ENCODE data around the gene SMIM7. TPM values are rescaled to one million over a fixed set of nuclear protein-coding genes. Genes with fewer than 3 reads are reported as not detected.

SMIM7 gene
- polyA plus RNA-seq, 4 donors, result 59.9 to 95.7 (median 75.8) TPM

GRCh38 chr19:16605553-16605994 lies 54.4 kb downstream of the SMIM7 start:
- Histone ChIP-seq H3K36me3 (ENCODE audit: control insufficient read depth in 3 of 3, insufficient read depth in 2 of 3, low read depth in 1 of 3, low read length in 3 of 3) (peaks cover 0 to 33% (median 0%) of the 10 kb centered on the region in 3 donors), H3K4me3 (ENCODE audit: low read depth in 1 of 3, low read length in 3 of 3) (no peak overlapping the region), H3K4me1 (ENCODE audit: control insufficient read depth in 3 of 3, insufficient read depth in 2 of 3, low read depth in 1 of 3, low read length in 2 of 3) (no peaks in the 10 kb centered on the region), H3K27me3 (ENCODE audit: control insufficient read depth in 3 of 3, insufficient read depth in 3 of 3, low read length in 3 of 3) (no peaks in the 10 kb centered on the region), H3K9me3 (ENCODE audit: control insufficient read depth in 2 of 2, insufficient read depth in 1 of 2, low read depth in 1 of 2, low read length in 1 of 2) (no peaks in the 10 kb centered on the region), H3K27ac (ENCODE audit: low read depth in 1 of 3, low read length in 2 of 3) (peak overlapping the region in 1 of 3 donors; percentile 29)
- FAIRE-seq, result no peak
- DNase-seq, result no peak
- WGBS, 3 donors, result 62 to 75% (median 64%) methylated on average over 8 of the region's 8 CpGs

GRCh38 chr19:16605115-16605514 lies 54.8 kb downstream of the SMIM7 start:
- no peaks in the 10 kb centered on the region for H3K9me3 ChIP-seq (ENCODE audit: control insufficient read depth in 2 of 2, insufficient read depth in 1 of 2, low read depth in 1 of 2, low read length in 1 of 2)
- H3K27me3 ChIP-seq (ENCODE audit: control insufficient read depth in 3 of 3, insufficient read depth in 3 of 3, low read length in 3 of 3), result no peaks in the 10 kb centered on the region
- H3K36me3 ChIP-seq (ENCODE audit: control insufficient read depth in 3 of 3, insufficient read depth in 2 of 3, low read depth in 1 of 3, low read length in 3 of 3), result peaks cover 0 to 33% (median 0%) of the 10 kb centered on the region in 3 donors
- H3K27ac ChIP-seq (ENCODE audit: low read depth in 1 of 3, low read length in 2 of 3), result no peak overlapping the region
- FAIRE-seq, result no peak
- no peak overlapping the region for H3K4me3 ChIP-seq (ENCODE audit: low read depth in 1 of 3, low read length in 3 of 3)
- DNase-seq, result no peak
- H3K4me1 ChIP-seq (ENCODE audit: control insufficient read depth in 3 of 3, insufficient read depth in 2 of 3, low read depth in 1 of 3, low read length in 2 of 3), result no peaks in the 10 kb centered on the region
- 84 to 92% (median 86%) methylated on average over 3 of the region's 3 CpGs for WGBS, 3 donors

GRCh38 chr19:16604615-16605014 lies 55.3 kb downstream of the SMIM7 start:
- no peak overlapping the region for H3K27ac ChIP-seq (ENCODE audit: low read depth in 1 of 3, low read length in 2 of 3)
- no peaks in the 10 kb centered on the region for H3K4me1 ChIP-seq (ENCODE audit: control insufficient read depth in 3 of 3, insufficient read depth in 2 of 3, low read depth in 1 of 3, low read length in 2 of 3)
- DNase-seq (no peak), FAIRE-seq (no peak)
- H3K4me3 ChIP-seq (ENCODE audit: low read depth in 1 of 3, low read length in 3 of 3), result no peak overlapping the region
- no peaks in the 10 kb centered on the region for H3K9me3 ChIP-seq (ENCODE audit: control insufficient read depth in 2 of 2, insufficient read depth in 1 of 2, low read depth in 1 of 2, low read length in 1 of 2)
- H3K27me3 ChIP-seq (ENCODE audit: control insufficient read depth in 3 of 3, insufficient read depth in 3 of 3, low read length in 3 of 3), result no peaks in the 10 kb centered on the region
- 91 to 98% (median 96%) methylated on average over 6 of the region's 6 CpGs for WGBS, 3 donors
- peaks cover 0 to 33% (median 0%) of the 10 kb centered on the region in 3 donors for H3K36me3 ChIP-seq (ENCODE audit: control insufficient read depth in 3 of 3, insufficient read depth in 2 of 3, low read depth in 1 of 3, low read length in 3 of 3)

- Histone ChIP-seq H3K4me3 (ENCODE audit: low read depth in 1 of 3, low read length in 3 of 3) (no peak overlapping the region), H3K27me3 (ENCODE audit: control insufficient read depth in 3 of 3, insufficient read depth in 3 of 3, low read length in 3 of 3) (no peaks in the 10 kb centered on the region), H3K36me3 (ENCODE audit: control insufficient read depth in 3 of 3, insufficient read depth in 2 of 3, low read depth in 1 of 3, low read length in 3 of 3) (peaks cover 0 to 34% (median 0%) of the 10 kb centered on the region in 3 donors), H3K27ac (ENCODE audit: low read depth in 1 of 3, low read length in 2 of 3) (no peak overlapping the region), H3K4me1 (ENCODE audit: control insufficient read depth in 3 of 3, insufficient read depth in 2 of 3, low read depth in 1 of 3, low read length in 2 of 3) (no peaks in the 10 kb centered on the region), H3K9me3 (ENCODE audit: control insufficient read depth in 2 of 2, insufficient read depth in 1 of 2, low read depth in 1 of 2, low read length in 1 of 2) (no peaks in the 10 kb centered on the region)
- DNase-seq (no peak), FAIRE-seq (no peak)
- WGBS, 3 donors, result 52 to 65% (median 53%) methylated on average over 3 of the region's 3 CpGs
Measured at GRCh38 chr19:16603090-16603489, 56.9 kb downstream of the SMIM7 start.

- 89 to 92% (median 90%) methylated on average over 20 of the region's 20 CpGs for WGBS, 3 donors
- H3K4me3 ChIP-seq (ENCODE audit: low read depth in 1 of 3, low read length in 3 of 3), result no peak overlapping the region
Measured at GRCh38 chr19:16601378-16602052, 58.4 kb downstream of the SMIM7 start.

GRCh38 chr19:16600824-16601223 lies 59.1 kb downstream of the SMIM7 start:
- H3K9me3 ChIP-seq (ENCODE audit: control insufficient read depth in 2 of 2, insufficient read depth in 1 of 2, low read depth in 1 of 2, low read length in 1 of 2), result no peaks in the 10 kb centered on the region
- FAIRE-seq, result no peak
- DNase-seq, result no peak

More at GRCh38 chr19:16601378-16602052, 58.4 kb downstream of the SMIM7 start:
- DNase-seq (no peak), FAIRE-seq (no peak)
- Histone ChIP-seq H3K36me3 (ENCODE audit: control insufficient read depth in 3 of 3, insufficient read depth in 2 of 3, low read depth in 1 of 3, low read length in 3 of 3) (peaks cover 0 to 33% (median 0%) of the 10 kb centered on the region in 3 donors), H3K4me1 (ENCODE audit: control insufficient read depth in 3 of 3, insufficient read depth in 2 of 3, low read depth in 1 of 3, low read length in 2 of 3) (no peaks in the 10 kb centered on the region), H3K9me3 (ENCODE audit: control insufficient read depth in 2 of 2, insufficient read depth in 1 of 2, low read depth in 1 of 2, low read length in 1 of 2) (no peaks in the 10 kb centered on the region), H3K27me3 (ENCODE audit: control insufficient read depth in 3 of 3, insufficient read depth in 3 of 3, low read length in 3 of 3) (no peaks in the 10 kb centered on the region), H3K27ac (ENCODE audit: low read depth in 1 of 3, low read length in 2 of 3) (no peak overlapping the region)

GRCh38 chr19:16599655-16600346 lies 60.1 kb downstream of the SMIM7 start:
- 84 to 86% (median 84%) methylated on average over 5 to 6 of the region's 6 CpGs for WGBS, 3 donors
- Histone ChIP-seq H3K4me3 (ENCODE audit: low read depth in 1 of 3, low read length in 3 of 3) (no peak overlapping the region), H3K36me3 (ENCODE audit: control insufficient read depth in 3 of 3, insufficient read depth in 2 of 3, low read depth in 1 of 3, low read length in 3 of 3) (peaks cover 0 to 29% (median 0%) of the 10 kb centered on the region in 3 donors), H3K27ac (ENCODE audit: low read depth in 1 of 3, low read length in 2 of 3) (no peak overlapping the region), H3K9me3 (ENCODE audit: control insufficient read depth in 2 of 2, insufficient read depth in 1 of 2, low read depth in 1 of 2, low read length in 1 of 2) (no peaks in the 10 kb centered on the region), H3K4me1 (ENCODE audit: control insufficient read depth in 3 of 3, insufficient read depth in 2 of 3, low read depth in 1 of 3, low read length in 2 of 3) (no peaks in the 10 kb centered on the region), H3K27me3 (ENCODE audit: control insufficient read depth in 3 of 3, insufficient read depth in 3 of 3, low read length in 3 of 3) (no peaks in the 10 kb centered on the region)
- FAIRE-seq (no peak), DNase-seq (no peak)

More at GRCh38 chr19:16600824-16601223, 59.1 kb downstream of the SMIM7 start:
- no peaks in the 10 kb centered on the region for H3K27me3 ChIP-seq (ENCODE audit: control insufficient read depth in 3 of 3, insufficient read depth in 3 of 3, low read length in 3 of 3)
- H3K36me3 ChIP-seq (ENCODE audit: control insufficient read depth in 3 of 3, insufficient read depth in 2 of 3, low read depth in 1 of 3, low read length in 3 of 3), result peaks cover 0 to 30% (median 0%) of the 10 kb centered on the region in 3 donors
- H3K4me1 ChIP-seq (ENCODE audit: control insufficient read depth in 3 of 3, insufficient read depth in 2 of 3, low read depth in 1 of 3, low read length in 2 of 3), result no peaks in the 10 kb centered on the region
- no peak overlapping the region for H3K27ac ChIP-seq (ENCODE audit: low read depth in 1 of 3, low read length in 2 of 3)
- no peak overlapping the region for H3K4me3 ChIP-seq (ENCODE audit: low read depth in 1 of 3, low read length in 3 of 3)
- WGBS, 3 donors, result 88 to 94% (median 90%) methylated on average over 5 of the region's 5 CpGs

GRCh38 chr19:16598848-16599247 lies 61.1 kb downstream of the SMIM7 start:
- FAIRE-seq, result no peak
- H3K4me3 ChIP-seq (ENCODE audit: low read depth in 1 of 3, low read length in 3 of 3), result no peak overlapping the region
- no peak for DNase-seq
- H3K27ac ChIP-seq (ENCODE audit: low read depth in 1 of 3, low read length in 2 of 3), result no peak overlapping the region
- peaks cover 0 to 26% (median 0%) of the 10 kb centered on the region in 3 donors for H3K36me3 ChIP-seq (ENCODE audit: control insufficient read depth in 3 of 3, insufficient read depth in 2 of 3, low read depth in 1 of 3, low read length in 3 of 3)
- no peaks in the 10 kb centered on the region for H3K27me3 ChIP-seq (ENCODE audit: control insufficient read depth in 3 of 3, insufficient read depth in 3 of 3, low read length in 3 of 3)
- H3K4me1 ChIP-seq (ENCODE audit: control insufficient read depth in 3 of 3, insufficient read depth in 2 of 3, low read depth in 1 of 3, low read length in 2 of 3), result no peaks in the 10 kb centered on the region
- 62 to 79% (median 71%) methylated on average over 4 of the region's 4 CpGs for WGBS, 3 donors
- H3K9me3 ChIP-seq (ENCODE audit: control insufficient read depth in 2 of 2, insufficient read depth in 1 of 2, low read depth in 1 of 2, low read length in 1 of 2), result no peaks in the 10 kb centered on the region

Data from small intestine (tissue), 7 donors.